ENCODE data around the gene KLHL13. TPM values are rescaled to one million over a fixed set of nuclear protein-coding genes. Genes with fewer than 3 reads are reported as not detected.
A peak's percentile ranks its signal among the peaks of the same experiment; 100 is the strongest.

Gene KLHL13
- total RNA-seq, 1 donor from 2014 or later = 3.9 TPM

DNA sequence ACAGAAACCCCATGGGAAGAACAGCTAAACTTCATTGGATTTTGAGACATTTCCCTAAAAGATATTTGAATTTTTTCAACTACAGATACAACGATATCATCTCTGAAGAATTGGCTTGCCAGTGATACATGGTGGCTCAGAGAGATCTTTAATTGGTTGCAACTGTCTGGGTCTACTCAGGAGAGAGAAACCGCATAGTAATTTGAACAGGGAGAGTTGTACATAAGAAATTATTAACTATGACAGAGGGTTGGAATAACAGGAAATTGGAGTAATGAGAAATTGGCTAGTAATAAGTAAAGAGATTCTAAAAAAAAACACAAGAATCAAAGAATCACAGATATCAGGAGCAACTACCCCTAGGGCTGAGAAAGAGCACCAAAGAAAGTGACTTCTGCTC is 118.4 kb downstream of the KLHL13 start:
- no peaks in the 10 kb centered on the region for H3K36me3 ChIP-seq
- ATAC-seq = no peak
- no peak overlapping the region for H3K27ac ChIP-seq
- H3K27me3 ChIP-seq (ENCODE audit: low read depth) = no peaks in the 10 kb centered on the region
- no peak for DNase-seq
- TF ChIP-seq, protein P1, sequence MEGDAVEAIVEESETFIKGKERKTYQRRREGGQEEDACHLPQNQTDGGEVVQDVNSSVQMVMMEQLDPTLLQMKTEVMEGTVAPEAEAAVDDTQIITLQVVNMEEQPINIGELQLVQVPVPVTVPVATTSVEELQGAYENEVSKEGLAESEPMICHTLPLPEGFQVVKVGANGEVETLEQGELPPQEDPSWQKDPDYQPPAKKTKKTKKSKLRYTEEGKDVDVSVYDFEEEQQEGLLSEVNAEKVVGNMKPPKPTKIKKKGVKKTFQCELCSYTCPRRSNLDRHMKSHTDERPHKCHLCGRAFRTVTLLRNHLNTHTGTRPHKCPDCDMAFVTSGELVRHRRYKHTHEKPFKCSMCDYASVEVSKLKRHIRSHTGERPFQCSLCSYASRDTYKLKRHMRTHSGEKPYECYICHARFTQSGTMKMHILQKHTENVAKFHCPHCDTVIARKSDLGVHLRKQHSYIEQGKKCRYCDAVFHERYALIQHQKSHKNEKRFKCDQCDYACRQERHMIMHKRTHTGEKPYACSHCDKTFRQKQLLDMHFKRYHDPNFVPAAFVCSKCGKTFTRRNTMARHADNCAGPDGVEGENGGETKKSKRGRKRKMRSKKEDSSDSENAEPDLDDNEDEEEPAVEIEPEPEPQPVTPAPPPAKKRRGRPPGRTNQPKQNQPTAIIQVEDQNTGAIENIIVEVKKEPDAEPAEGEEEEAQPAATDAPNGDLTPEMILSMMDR (IDR thresholded peaks at IDR 0.05) = no peak
- no peaks in the 10 kb centered on the region for H3K9me3 ChIP-seq
- intact Hi-C loops (cut with DNase I) = no loop called here
- H3K4me3 ChIP-seq = no peak overlapping the region
- H3K4me1 ChIP-seq = no peaks in the 10 kb centered on the region

DNA sequence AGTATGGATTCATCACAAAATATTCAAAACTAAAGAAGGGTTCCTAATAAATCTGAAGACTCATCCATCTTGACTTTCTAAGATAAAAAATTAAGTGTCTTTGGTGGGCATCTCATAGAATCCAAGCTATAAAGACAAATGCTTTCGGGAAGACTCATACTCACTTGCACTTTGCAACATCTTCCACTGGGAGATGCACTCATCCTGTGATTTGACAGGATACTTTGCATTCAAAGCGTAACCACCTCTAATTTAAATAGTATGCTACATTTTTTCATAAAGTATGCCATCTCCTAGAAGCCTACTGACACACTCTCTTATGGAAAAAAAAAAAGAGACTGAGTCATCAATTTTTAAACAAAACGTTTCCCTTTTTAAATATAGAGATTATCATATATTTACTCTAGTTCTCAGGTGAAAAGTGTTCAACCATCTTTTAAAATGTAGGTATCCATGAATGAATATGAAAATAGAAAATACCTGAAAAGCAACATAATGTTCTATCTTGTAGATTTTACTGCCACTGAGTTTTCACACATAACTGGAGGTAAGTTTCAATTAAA is 119.6 kb downstream of the KLHL13 start:
- DNase-seq (no peak), ATAC-seq (no peak)
- Histone ChIP-seq H3K4me1 (no peaks in the 10 kb centered on the region), H3K9me3 (no peaks in the 10 kb centered on the region), H3K4me3 (no peak overlapping the region), H3K27ac (no peak overlapping the region), H3K27me3 (ENCODE audit: low read depth) (no peaks in the 10 kb centered on the region), H3K36me3 (no peaks in the 10 kb centered on the region)
- TF ChIP-seq, protein P1 (IDR thresholded peaks at IDR 0.05) = no peak
- intact Hi-C loops (cut with DNase I) = no loop called here

DNA sequence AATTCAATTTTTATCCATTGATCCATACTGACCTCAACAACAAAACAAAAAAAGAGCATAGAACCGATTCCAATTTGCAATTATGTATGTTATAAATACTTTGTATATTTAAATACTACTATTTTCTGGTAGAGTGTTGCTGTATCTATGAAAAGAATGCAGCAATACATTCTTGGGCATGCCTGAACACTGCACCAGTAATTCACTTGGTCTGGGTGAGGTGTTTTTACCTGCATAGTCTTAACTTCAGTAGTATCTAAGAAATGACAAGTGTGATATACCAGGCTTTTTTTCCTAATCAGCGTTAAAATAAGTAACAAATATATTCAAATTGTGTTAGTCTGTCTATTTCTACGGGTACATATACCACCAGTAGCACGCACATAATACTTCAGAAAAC is 120.2 kb downstream of the KLHL13 start:
- Histone ChIP-seq H3K4me3 (no peak overlapping the region), H3K4me1 (no peaks in the 10 kb centered on the region), H3K9me3 (no peaks in the 10 kb centered on the region), H3K27ac (no peak overlapping the region), H3K36me3 (no peaks in the 10 kb centered on the region), H3K27me3 (ENCODE audit: low read depth) (no peaks in the 10 kb centered on the region)
- intact Hi-C loops (cut with DNase I) = no loop called here
- ATAC-seq (no peak), DNase-seq (no peak)
- TF ChIP-seq, protein P1 (IDR thresholded peaks at IDR 0.05) = no peak

DNA sequence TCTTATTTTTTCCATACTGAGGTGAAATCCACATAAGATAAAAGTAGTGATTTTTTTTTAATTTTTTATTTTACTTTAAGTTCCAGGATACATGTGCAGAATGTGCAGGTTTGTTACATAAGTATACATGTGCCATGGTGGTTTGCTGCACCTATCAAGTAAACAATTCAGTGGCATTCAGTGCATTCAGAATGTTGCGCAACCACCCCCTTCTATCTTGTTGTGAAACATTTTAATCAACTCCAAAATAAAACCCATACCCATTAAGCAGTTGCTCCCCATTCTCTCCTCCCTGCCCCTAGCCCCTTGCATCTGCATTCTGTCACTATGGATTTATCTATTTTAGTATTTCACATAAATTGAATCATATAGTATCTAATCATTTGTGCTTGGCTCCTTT is 121.2 kb downstream of the KLHL13 start:
- Histone ChIP-seq H3K4me1 (no peaks in the 10 kb centered on the region), H3K9me3 (no peaks in the 10 kb centered on the region), H3K4me3 (no peak overlapping the region), H3K27ac (no peak overlapping the region), H3K27me3 (ENCODE audit: low read depth) (no peaks in the 10 kb centered on the region), H3K36me3 (no peaks in the 10 kb centered on the region)
- intact Hi-C loops (cut with DNase I) = no loop called here
- no peak for DNase-seq
- ATAC-seq = no peak
- TF ChIP-seq, protein P1 (IDR thresholded peaks at IDR 0.05) = no peak

DNA sequence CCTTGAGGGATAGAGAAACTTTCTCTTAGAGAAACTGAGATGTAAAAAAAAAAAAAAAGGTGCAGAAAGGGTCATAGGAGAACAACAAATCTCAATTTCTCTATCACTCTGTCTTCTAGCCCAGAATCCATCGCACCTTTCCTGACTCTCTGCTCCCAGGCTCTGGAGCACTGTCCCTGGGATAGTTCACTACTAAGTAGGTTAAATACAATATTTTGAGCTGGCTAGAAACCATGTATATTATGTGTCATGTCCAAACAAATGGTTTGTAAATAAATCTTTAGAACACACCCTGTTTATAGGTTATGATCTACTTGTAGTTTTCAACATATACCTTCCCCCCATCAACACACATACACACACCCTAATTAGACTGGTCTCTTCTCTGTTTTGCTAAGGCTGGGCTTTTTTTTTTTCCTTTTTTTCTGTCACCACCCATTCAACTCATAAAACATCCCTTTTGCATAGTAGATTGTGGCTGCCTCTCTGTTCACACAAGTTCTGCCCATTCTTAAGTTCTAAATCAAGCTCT is 124.4 kb downstream of the KLHL13 start:
- DNase-seq (no peak), ATAC-seq (peak in 1 of 2 donors; percentile 9)
- Histone ChIP-seq H3K4me3 (no peak overlapping the region), H3K36me3 (no peaks in the 10 kb centered on the region), H3K9me3 (no peaks in the 10 kb centered on the region), H3K27ac (no peak overlapping the region), H3K4me1 (no peaks in the 10 kb centered on the region), H3K27me3 (ENCODE audit: low read depth) (no peaks in the 10 kb centered on the region)
- TF ChIP-seq, protein P1 (IDR thresholded peaks at IDR 0.05) = no peak
- intact Hi-C loops (cut with DNase I) = no loop called here
